ENCODE data around the gene SPHK1. TPM values are rescaled to one million over a fixed set of nuclear protein-coding genes. Genes with fewer than 3 reads are reported as not detected.

Gene SPHK1
- total and polyA plus RNA-seq, 11 donors, result 2.6 to 20.5 (median 4.6) TPM

DNA sequence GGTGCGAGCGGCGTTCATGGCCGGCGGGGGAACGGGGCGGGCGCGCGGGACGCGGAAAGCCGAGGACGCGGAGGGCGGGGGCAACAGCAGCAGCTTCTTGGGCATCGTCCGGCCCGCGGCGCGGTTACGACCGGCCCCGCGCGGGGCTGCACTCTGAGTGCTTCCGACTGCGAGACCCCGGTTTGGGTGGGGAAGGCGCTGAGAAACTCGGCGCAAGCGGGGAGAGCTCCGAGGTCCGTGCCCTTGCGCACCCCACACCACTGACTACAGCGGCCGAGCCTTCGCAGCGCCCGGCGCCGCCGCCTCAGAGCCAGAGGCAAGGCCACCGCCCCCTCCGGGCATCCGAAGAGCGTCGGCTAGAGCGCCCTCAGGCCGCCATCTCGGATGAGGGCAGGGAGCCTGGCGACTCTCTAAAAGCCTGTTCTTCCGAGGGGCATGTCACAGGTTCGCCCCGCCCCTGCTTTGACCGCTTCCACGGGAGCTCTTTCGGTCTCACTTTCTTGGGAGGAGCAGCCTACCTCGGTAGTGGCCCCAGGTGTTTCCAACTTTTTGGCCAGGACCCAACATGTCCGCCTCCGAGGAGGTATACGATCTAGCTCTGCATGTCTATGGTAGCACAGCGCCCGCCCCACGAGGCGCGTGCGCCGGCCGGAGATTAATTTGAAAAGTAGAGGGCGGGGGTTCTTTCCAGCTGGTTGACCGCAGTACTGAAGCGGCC is 30.7 kb upstream of the SPHK1 start, which contains the start of gene PRPSAP1:
TSS of gene PRPSAP1 (minus strand) at position 318 of the 718 bp plus-strand sequence. CDS start at position 105, 213 bp downstream.
- no peaks in the 10 kb centered on the region for H3K9me3 ChIP-seq
- H3K27me3 ChIP-seq, result no peaks in the 10 kb centered on the region
- H3K27ac ChIP-seq, result peak within 1 kb of the TSS; percentile 72 to 99 (median 90)
- no peaks in the 10 kb centered on the region for H3K36me3 ChIP-seq
- 0 to 1% (median 1%) methylated on average over 28 to 75 of the region's 75 CpGs for WGBS, 4 donors
- intact Hi-C loops (cut with DNase I), result loop anchor here in 3 of 10 donors (5.0 kb wide), 3 partner anchors 34 to 51 kb away; no protein-coding TSS in a partner anchor
- TF ChIP-seq POLR2A (IDR thresholded peaks at IDR 0.05), result peak; percentile 36 to 65
- TF ChIP-seq, protein P1, sequence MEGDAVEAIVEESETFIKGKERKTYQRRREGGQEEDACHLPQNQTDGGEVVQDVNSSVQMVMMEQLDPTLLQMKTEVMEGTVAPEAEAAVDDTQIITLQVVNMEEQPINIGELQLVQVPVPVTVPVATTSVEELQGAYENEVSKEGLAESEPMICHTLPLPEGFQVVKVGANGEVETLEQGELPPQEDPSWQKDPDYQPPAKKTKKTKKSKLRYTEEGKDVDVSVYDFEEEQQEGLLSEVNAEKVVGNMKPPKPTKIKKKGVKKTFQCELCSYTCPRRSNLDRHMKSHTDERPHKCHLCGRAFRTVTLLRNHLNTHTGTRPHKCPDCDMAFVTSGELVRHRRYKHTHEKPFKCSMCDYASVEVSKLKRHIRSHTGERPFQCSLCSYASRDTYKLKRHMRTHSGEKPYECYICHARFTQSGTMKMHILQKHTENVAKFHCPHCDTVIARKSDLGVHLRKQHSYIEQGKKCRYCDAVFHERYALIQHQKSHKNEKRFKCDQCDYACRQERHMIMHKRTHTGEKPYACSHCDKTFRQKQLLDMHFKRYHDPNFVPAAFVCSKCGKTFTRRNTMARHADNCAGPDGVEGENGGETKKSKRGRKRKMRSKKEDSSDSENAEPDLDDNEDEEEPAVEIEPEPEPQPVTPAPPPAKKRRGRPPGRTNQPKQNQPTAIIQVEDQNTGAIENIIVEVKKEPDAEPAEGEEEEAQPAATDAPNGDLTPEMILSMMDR (IDR thresholded peaks at IDR 0.05), result peak; percentile 31 to 82 (median 59)
- peaks cover 0 to 30% (median 13%) of the 10 kb centered on the region in 12 donors for H3K4me1 ChIP-seq
- peak within 1 kb of the TSS; percentile 64 to 100 (median 94) for H3K4me3 ChIP-seq
- ATAC-seq (peak; percentile 96 to 99 (median 98)), DNase-seq (peak; percentile 88 to 93 (median 90))

DNA sequence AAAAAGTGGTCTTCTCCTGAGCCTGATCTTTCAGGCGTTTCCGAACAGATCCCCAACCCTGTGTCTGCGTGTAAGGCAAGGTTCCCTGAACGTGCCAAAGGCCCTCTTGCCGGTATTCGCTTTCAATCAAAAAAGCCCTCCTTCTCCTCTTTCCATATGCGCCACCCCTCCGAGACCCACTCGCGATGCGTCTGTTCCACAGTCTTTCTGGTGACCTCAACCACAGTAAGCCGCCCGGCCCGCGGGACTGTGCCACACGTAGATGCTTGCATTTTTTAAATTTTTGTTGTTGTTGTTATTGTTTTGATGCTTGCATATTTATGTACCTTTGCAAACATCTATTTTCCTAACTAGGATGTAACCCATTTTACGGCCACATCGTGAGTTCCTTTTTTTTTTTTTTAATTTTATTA is 30.1 kb upstream of the SPHK1 start:
- no peaks in the 10 kb centered on the region for H3K27me3 ChIP-seq
- peak in 1 of 5 donors; percentile 20 for DNase-seq
- H3K27ac ChIP-seq, result peak overlapping the region in 11 of 12 donors; percentile 72 to 99 (median 88)
- H3K9me3 ChIP-seq, result no peaks in the 10 kb centered on the region
- WGBS, 4 donors, result 1 to 2% (median 1%) methylated on average over 17 to 18 of the region's 18 CpGs
- ATAC-seq, result no peak
- intact Hi-C loops (cut with DNase I), result loop anchor here in 3 of 10 donors (5.0 kb wide), 3 partner anchors 33 to 52 kb away; no protein-coding TSS in a partner anchor
- TF ChIP-seq, protein P1 (IDR thresholded peaks at IDR 0.05), result no peak
- no peak for TF ChIP-seq POLR2A (IDR thresholded peaks at IDR 0.05)
- peak overlapping the region; percentile 64 to 100 (median 94) for H3K4me3 ChIP-seq
- H3K4me1 ChIP-seq, result peaks cover 0 to 30% (median 13%) of the 10 kb centered on the region in 12 donors
- no peaks in the 10 kb centered on the region for H3K36me3 ChIP-seq

DNA sequence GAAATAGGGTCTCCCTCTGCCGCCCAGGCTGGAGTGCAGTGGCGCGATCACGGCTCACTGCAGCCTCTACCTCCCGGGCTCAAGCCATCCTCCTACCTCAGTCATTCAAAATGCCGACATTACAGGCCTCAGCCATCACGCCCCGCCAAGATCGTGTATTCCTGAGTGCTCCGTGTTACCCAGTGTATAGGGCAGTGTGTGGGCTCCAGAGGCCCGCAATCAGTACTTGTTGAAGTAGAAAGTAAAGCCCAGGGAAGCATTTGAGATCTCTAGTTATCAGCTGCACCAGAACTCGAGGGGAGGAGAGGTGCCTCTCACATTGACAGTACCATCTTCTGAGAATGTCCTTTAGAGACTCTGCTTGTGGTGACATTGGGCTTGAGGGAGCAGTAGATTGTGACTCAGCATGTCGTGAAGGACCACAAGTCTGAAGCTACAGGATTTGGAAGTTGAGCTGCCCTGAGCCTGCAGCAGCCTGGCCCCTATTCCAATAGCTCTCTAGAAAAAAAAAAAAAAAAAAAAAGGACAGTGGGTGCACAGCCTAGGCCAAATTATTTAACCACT is 29.6 kb upstream of the SPHK1 start:
- no peaks in the 10 kb centered on the region for H3K27me3 ChIP-seq
- H3K9me3 ChIP-seq, result no peaks in the 10 kb centered on the region
- TF ChIP-seq, protein P1 (IDR thresholded peaks at IDR 0.05), result no peak
- H3K4me3 ChIP-seq, result peak overlapping the region in 7 of 12 donors; percentile 68 to 100 (median 97)
- intact Hi-C loops (cut with DNase I), result loop anchor here in 5 of 10 donors (5.0 kb wide), 5 partner anchors 32 to 53 kb away; no protein-coding TSS in a partner anchor
- WGBS, 4 donors, result 51 to 63% (median 57%) methylated on average over 13 of the region's 13 CpGs
- DNase-seq, result no peak
- ATAC-seq, result no peak
- peaks cover 0 to 30% (median 13%) of the 10 kb centered on the region in 12 donors for H3K4me1 ChIP-seq
- H3K27ac ChIP-seq, result no peak overlapping the region
- H3K36me3 ChIP-seq, result no peaks in the 10 kb centered on the region
